HL-60 (cell line): Measurements from ENCODE around the gene DNAJA4.

Experiments
- POLR2AphosphoS5 ChIP-seq: IDR thresholded peaks from 2 replicates; pipeline ENCODE4 v1.6.1; 2012; ENCODE audit warnings: low read depth
- SPI1 ChIP-seq: IDR thresholded peaks from 2 replicates; pipeline ENCODE4 v1.6.1; 2012; ENCODE audit warnings: low read depth, mild to moderate bottlenecking, borderline replicate concordance
- TF ChIP-seq, protein P1 (sequence below): IDR thresholded peaks from one replicate; pipeline ENCODE4 v1.5.1; 2011; ENCODE audit warnings: low read length, control low read depth, inconsistent platforms; ENCODE audit not compliant: insufficient read depth
- TF ChIP-seq, protein P2 (sequence below): IDR thresholded peaks from 2 replicates; pipeline ENCODE4 v1.6.1; 2012; ENCODE audit warnings: low read depth; ENCODE audit not compliant: insufficient replicate concordance

DNA sequence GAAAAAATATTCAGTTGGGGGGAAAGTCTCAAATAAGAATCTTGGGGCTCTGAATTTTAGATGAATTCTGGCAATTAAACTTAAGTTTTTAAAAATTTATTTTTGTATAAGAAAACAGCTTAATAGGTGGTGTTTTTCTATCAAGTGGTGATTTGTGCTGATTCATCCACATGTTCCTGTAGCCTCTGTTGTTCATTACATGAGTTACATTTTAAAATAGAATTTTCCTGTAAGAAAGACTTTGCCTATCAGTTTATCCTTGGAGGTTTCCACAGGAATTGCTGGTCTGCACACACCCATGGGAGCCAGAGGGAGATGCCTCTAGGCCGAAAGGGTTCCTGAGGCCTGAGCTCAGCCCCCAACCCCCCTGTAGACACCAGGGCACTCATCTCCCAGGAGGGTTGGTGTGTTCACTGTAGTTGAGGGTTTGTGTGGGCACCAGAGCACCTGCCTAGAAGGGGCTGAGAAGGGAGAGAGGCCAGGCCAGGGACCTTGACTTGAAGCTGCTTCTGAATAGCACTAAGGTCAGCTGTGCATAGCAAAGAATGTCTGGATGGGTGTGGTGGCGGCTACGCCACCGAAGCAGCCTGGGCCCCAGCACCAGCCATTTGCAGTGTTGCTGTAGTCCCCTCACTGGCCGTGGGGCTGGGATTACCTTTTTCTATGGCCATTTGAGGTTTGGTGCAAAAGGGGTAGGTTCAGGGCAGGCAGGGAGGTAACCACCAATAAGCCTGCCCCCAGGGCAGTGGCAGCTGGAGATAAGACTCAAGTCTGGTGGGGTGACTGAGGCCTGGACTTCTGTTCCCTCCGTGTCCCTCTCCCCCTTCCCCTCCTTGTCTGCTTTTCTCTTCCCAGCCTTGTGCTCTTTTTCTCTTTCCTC lies 11.9 kb downstream of the DNAJA4 start:
- TF ChIP-seq, protein P1, sequence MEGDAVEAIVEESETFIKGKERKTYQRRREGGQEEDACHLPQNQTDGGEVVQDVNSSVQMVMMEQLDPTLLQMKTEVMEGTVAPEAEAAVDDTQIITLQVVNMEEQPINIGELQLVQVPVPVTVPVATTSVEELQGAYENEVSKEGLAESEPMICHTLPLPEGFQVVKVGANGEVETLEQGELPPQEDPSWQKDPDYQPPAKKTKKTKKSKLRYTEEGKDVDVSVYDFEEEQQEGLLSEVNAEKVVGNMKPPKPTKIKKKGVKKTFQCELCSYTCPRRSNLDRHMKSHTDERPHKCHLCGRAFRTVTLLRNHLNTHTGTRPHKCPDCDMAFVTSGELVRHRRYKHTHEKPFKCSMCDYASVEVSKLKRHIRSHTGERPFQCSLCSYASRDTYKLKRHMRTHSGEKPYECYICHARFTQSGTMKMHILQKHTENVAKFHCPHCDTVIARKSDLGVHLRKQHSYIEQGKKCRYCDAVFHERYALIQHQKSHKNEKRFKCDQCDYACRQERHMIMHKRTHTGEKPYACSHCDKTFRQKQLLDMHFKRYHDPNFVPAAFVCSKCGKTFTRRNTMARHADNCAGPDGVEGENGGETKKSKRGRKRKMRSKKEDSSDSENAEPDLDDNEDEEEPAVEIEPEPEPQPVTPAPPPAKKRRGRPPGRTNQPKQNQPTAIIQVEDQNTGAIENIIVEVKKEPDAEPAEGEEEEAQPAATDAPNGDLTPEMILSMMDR, result no peak
- no peak for TF ChIP-seq POLR2AphosphoS5
- no peak for TF ChIP-seq SPI1
- TF ChIP-seq, protein P2, sequence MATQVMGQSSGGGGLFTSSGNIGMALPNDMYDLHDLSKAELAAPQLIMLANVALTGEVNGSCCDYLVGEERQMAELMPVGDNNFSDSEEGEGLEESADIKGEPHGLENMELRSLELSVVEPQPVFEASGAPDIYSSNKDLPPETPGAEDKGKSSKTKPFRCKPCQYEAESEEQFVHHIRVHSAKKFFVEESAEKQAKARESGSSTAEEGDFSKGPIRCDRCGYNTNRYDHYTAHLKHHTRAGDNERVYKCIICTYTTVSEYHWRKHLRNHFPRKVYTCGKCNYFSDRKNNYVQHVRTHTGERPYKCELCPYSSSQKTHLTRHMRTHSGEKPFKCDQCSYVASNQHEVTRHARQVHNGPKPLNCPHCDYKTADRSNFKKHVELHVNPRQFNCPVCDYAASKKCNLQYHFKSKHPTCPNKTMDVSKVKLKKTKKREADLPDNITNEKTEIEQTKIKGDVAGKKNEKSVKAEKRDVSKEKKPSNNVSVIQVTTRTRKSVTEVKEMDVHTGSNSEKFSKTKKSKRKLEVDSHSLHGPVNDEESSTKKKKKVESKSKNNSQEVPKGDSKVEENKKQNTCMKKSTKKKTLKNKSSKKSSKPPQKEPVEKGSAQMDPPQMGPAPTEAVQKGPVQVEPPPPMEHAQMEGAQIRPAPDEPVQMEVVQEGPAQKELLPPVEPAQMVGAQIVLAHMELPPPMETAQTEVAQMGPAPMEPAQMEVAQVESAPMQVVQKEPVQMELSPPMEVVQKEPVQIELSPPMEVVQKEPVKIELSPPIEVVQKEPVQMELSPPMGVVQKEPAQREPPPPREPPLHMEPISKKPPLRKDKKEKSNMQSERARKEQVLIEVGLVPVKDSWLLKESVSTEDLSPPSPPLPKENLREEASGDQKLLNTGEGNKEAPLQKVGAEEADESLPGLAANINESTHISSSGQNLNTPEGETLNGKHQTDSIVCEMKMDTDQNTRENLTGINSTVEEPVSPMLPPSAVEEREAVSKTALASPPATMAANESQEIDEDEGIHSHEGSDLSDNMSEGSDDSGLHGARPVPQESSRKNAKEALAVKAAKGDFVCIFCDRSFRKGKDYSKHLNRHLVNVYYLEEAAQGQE, result no peak
